ENCODE measurements around the gene OAS3. TPM values are rescaled to one million over a fixed set of nuclear protein-coding genes. Genes with fewer than 3 reads are reported as not detected.

OAS3 gene
- total and polyA plus RNA-seq, 4 donors, result 3.8 to 9.5 (median 5.4) TPM

GRCh38 chr12:112936927-112937326 lies 1.3 kb upstream of the OAS3 start:
- H3K9me3 ChIP-seq (ENCODE audit: control insufficient read depth in 4 of 4, low read length in 3 of 4), result no peaks in the 10 kb centered on the region
- H3K36me3 ChIP-seq (ENCODE audit: control insufficient read depth in 4 of 4, insufficient read depth in 3 of 4, low read depth in 1 of 4, low read length in 3 of 4), result no peaks in the 10 kb centered on the region
- no peak overlapping the region for H3K4me3 ChIP-seq (ENCODE audit: low read depth in 1 of 3, low read length in 3 of 3)
- WGBS, result 50% methylated on average over 2 of the region's 2 CpGs
- no peak overlapping the region for H3K9ac ChIP-seq (ENCODE audit: low read depth in 1 of 2, low read length in 2 of 2)
- no peak for DNase-seq (ENCODE audit: low spot score)
- H3K27me3 ChIP-seq (ENCODE audit: control insufficient read depth in 4 of 4, insufficient read depth in 4 of 4, low read length in 3 of 4), result no peaks in the 10 kb centered on the region
- H3K4me1 ChIP-seq (ENCODE audit: control insufficient read depth in 4 of 4, insufficient read depth in 4 of 4, low read length in 3 of 4), result peaks cover 3 to 18% (median 14%) of the 10 kb centered on the region in 4 donors
- H3K27ac ChIP-seq (ENCODE audit: low read depth in 1 of 2, low read length in 2 of 2), result no peak overlapping the region
- TF ChIP-seq MAX (IDR thresholded peaks at IDR 0.05) (no peak), SP1 (IDR thresholded peaks at IDR 0.05) (no peak), JUND (IDR thresholded peaks at IDR 0.05) (no peak), ZBTB33 (IDR thresholded peaks at IDR 0.05) (no peak), NR2F2 (IDR thresholded peaks at IDR 0.05) (no peak), FOXA1 (IDR thresholded peaks at IDR 0.05) (no peak), TAF1 (conservative IDR thresholded peaks at IDR 0.05) (no peak), ATF3 (IDR thresholded peaks at IDR 0.05) (no peak), RXRA (IDR thresholded peaks at IDR 0.05) (no peak), REST (IDR thresholded peaks at IDR 0.05) (no peak), HNF4G (IDR thresholded peaks at IDR 0.05) (no peak), FOXA2 (IDR thresholded peaks at IDR 0.05) (no peak), GABPA (IDR thresholded peaks at IDR 0.05 in 1 of 2, conservative IDR thresholded peaks at IDR 0.05 in 1 of 2) (no peak), CTCF (IDR thresholded peaks at IDR 0.05; ENCODE audit: low read depth, low read length, missing input control) (no peak), YY1 (IDR thresholded peaks at IDR 0.05) (no peak), EGR1 (IDR thresholded peaks at IDR 0.05; ENCODE audit: low read depth in 2 of 2) (no peak)

- DNase-seq (ENCODE audit: low spot score), result no peak
- Histone ChIP-seq H3K27ac (ENCODE audit: low read depth in 1 of 2, low read length in 2 of 2) (peak overlapping the region; percentile 61 to 66), H3K36me3 (ENCODE audit: control insufficient read depth in 4 of 4, insufficient read depth in 3 of 4, low read depth in 1 of 4, low read length in 3 of 4) (no peaks in the 10 kb centered on the region), H3K4me1 (ENCODE audit: control insufficient read depth in 4 of 4, insufficient read depth in 4 of 4, low read length in 3 of 4) (peaks cover 3 to 18% (median 14%) of the 10 kb centered on the region in 4 donors), H3K9ac (ENCODE audit: low read depth in 1 of 2, low read length in 2 of 2) (peak overlapping the region; percentile 62 to 82), H3K9me3 (ENCODE audit: control insufficient read depth in 4 of 4, low read length in 3 of 4) (no peaks in the 10 kb centered on the region), H3K27me3 (ENCODE audit: control insufficient read depth in 4 of 4, insufficient read depth in 4 of 4, low read length in 3 of 4) (no peaks in the 10 kb centered on the region), H3K4me3 (ENCODE audit: low read depth in 1 of 3, low read length in 3 of 3) (peak overlapping the region; percentile 66 to 84 (median 82))
- WGBS, result 17% methylated on average over 11 of the region's 11 CpGs
- no peak for TF ChIP-seq REST (IDR thresholded peaks at IDR 0.05)
- no peak for TF ChIP-seq NR2F2 (IDR thresholded peaks at IDR 0.05)
- no peak for TF ChIP-seq FOXA1 (IDR thresholded peaks at IDR 0.05)
- TF ChIP-seq EGR1 (IDR thresholded peaks at IDR 0.05; ENCODE audit: low read depth in 2 of 2), result no peak
- TF ChIP-seq GABPA (IDR thresholded peaks at IDR 0.05 in 1 of 2, conservative IDR thresholded peaks at IDR 0.05 in 1 of 2), result no peak
- TF ChIP-seq TAF1 (conservative IDR thresholded peaks at IDR 0.05), result no peak
These were observed 477 bp downstream of the OAS3 start for GRCh38 chr12:112938751-112939150.
